Dermis blood vessel endothelial cell (primary cell): ENCODE data around the gene ADGRL1. TPM values are rescaled to one million over a fixed set of nuclear protein-coding genes. Genes with fewer than 3 reads are reported as not detected.
"Not testable (repeated sequence)": the region's sequence is repeated elsewhere in the genome, so short reads cannot be mapped to it uniquely, and the experiment has no call there.

Experiments used
- DNase-seq: peaks from one replicate; pipeline ENCODE4 v3.0.0; 2010
- total RNA-seq: library from RNA; depleted of rRNA; stranded (reverse); fragments of >200 nt; gene quantifications from 2 replicates; pipeline ENCODE4 v1.2.3, GENCODE V29; 2014

The ADGRL1 gene
- total RNA-seq, 1 donor from 2014 or later: 5.1 TPM

DNA sequence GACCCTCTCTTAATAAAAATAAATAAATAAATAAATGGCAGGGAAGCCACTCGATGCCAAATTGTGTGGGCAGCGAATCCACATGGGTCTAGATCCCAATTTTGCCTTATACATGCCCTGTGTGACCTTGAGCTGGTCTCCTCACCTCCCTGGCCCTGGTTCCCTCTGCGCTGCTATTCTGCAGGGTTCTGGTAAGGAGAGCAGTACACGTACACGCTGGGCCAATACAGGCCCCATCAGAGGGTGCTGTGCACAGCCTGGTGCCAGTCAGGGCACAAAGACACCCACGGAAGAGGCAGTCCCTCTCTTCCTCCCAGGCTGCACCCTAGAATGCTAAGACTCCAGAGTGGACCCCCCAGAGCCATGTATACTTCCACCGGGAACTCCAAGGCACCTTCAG is 17.9 kb downstream of the ADGRL1 start:
- not testable (repeated sequence) for DNase-seq

GRCh38 chr19:14187561-14187960 is 18.4 kb downstream of the ADGRL1 start:
- no peak for DNase-seq

DNA sequence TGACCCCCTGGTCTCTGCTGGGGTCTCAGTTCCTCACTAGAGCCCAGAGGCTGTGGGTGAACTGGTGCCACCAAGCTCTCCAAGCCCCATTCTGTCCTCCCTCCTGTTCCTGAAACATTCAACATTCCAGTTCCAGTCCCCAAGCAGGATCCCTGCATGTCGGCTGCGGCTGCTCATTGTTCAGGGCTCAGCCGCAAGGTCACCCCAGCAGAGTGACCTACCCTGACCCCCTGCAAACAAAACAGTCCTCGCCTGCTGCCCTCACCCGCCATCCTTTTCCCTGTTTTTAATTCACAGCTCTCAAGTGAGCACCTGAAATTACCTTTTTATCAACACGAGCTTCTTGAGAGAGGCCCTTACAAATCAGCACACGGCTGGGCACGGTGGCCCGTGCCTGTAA is 19.3 kb downstream of the ADGRL1 start:
- DNase-seq: not testable (repeated sequence)

DNA sequence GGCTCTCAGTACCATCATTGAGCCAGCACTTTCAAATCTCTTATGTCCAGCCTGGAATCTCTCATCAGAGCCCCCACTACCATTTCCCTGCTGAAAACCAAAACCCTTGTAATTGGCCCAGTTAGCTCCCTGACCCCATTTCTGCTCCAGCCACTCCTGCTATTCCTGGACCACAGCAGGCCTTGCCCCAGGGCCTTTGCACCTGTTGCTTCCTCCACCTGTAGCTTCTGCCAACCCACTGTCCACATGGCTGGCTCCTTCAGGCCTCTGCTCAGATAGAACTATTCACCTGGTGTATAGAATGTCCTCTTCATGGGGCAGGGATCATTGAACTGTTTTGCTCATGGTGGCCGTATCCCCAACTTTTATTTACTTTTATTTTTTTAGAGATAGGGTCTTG is 20.3 kb downstream of the ADGRL1 start:
- DNase-seq: not testable (repeated sequence)

GRCh38 chr19:14185158-14185557 is 20.8 kb downstream of the ADGRL1 start:
- no peak for DNase-seq

DNA sequence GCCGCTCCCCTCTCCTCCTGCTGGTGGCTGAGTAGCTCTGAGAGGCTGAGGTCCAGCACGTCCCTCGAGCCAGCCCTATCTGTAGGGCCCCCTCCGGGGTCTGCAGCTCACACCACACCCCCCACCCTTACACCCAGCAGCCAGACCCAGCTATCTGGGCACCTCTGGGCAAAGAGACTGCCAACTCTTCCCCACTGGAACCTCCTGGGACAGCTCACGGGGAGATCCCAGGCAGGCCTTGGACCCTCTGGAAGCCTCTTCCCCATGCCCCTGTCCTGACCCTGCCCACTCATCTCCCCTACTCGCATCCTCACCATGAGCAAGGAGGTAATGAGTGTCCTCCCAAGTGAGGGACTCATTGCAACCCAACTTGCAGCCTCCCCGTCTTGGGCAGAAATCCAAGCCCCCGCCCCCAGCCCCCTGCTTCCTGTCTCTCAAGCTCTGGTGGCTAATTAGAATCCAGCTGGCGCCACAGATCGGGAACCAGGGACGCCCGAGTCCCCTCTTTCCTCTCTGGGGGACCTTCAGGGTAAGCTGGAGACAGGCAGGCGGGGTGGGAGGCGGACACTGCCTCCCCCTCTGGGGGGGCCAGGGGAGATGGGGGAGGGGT is 22.1 kb downstream of the ADGRL1 start:
- no peak for DNase-seq

DNA sequence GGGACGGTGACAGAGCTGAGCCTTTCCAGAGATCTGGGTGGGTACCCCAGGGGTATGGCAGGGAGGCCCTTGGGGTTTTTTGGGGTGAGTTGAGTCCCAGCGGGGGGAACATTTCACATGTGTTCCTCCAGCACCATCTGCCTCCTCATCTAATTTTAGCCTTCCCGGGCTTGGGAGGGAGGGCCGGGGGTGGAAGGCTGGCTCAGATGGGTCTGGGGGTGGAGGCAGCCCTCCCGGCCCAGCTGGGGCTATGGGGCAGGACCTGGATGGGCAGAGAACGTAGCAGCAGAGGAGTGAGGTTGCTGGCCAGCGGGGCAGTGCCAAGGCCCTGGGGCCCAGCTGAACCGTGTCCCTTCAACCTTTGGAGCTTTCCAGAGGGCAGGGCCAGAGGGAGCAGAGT is 23.5 kb downstream of the ADGRL1 start:
- DNase-seq: no peak

GRCh38 chr19:14181906-14182305 is 24.1 kb downstream of the ADGRL1 start:
- DNase-seq: no peak

DNA sequence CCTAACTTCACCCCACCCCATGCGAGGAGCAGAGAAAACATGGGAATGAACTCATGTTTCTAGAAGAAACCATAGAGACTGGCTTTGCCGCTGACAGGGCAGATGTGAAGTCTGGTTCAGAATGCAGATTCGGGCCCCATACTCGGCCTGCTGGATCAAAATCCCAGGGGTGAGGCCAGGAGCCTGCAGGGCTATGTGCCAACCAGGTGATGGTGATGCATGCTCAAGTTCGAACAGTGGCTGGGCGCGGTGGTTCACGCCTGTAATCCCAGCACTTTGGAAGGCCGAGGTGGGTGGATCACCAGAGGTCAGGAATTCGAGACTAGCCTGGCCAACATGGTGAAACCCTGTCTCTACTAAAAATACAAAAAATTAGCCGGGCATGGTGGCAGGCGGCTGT is 24.8 kb downstream of the ADGRL1 start:
- not testable (repeated sequence) for DNase-seq

DNA sequence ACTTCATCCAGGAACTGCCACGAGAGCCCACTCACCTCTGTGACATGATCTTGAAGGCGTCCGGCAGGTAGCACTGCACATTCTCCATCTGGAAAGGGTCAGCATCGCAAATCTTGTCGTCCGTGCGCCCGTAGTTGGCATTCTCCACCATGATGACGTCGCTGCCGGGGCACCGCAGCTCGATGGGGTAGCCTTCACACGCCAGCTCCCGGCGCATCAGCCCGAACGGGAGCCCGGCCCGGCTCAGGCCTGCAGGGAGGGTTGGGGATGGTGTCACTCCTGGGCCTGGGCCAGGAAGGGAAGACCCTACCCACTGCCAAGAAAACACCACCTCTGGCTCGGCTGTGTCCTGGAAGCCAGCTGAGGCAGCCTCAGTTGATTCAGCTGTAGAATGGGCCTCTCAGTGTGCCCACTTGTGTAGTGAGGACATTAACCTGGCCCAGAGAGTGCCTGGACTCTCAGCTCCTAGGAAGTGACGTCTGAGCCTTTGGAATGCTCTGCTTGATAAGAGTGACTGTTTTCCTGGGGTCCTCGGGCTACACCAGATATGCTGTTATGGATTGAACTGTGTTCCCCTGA is 28.4 kb downstream of the ADGRL1 start:
- DNase-seq: no peak

GRCh38 chr19:14175351-14175792 is 30.6 kb downstream of the ADGRL1 start:
- no peak for DNase-seq

- DNase-seq: no peak
Measured at GRCh38 chr19:14174883-14175282, 31.1 kb downstream of the ADGRL1 start.

DNA sequence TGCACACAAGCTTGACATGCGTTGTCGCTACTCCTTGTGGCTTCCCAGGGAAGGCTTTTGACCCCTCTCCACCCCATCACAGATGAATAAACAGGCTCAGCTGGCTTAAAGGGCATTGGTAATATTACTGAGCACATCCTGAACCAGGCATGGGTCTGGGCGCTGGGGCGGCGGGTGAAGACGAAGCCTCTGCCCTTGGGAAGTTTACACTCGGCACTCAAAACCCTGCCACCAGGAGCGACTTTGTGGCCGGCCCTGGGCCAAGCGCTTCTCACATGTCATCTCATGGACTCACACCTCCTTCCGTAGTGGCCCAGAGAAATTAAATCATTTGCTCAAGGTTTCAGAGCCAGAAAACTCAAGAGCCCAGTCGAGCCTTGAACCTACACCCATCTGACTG is 37.0 kb downstream of the ADGRL1 start:
- no peak for DNase-seq

DNA sequence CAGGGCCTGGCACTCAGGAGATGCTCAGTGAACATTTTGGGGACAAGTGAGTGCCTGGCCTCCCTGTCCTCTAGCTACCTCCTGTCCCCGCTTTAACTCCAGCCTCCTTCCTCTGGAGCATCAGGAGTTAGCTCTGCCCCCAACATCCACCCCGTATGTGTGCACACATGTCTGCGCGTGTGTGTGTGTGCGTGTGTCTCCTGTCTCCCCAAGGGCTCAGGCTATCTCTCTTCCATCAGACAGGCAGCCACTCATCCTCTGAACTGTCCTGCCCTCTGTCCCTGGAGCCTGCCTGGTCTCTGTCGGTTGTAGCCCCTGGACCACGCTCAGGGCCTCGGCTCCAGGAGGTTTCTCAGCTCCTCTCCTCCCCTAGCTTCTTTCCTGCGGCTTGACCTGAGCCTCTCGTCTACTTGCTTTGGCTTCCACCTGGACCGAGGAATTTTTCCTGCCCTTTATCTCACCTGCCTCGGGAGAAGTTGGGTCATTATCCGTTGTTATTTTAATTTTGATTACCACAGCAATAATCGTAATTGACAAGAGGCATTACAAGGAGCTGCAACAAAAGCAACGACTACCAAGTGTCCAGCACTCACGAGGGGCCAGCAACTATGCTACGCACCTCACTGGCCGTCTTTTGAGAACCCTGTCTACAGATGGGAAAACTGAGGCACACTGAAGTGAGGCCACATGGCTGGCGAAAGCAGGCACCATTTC is 37.6 kb downstream of the ADGRL1 start:
- no peak for DNase-seq

GRCh38 chr19:14167576-14168138 is 38.3 kb downstream of the ADGRL1 start:
- peak; percentile 16 for DNase-seq

DNA sequence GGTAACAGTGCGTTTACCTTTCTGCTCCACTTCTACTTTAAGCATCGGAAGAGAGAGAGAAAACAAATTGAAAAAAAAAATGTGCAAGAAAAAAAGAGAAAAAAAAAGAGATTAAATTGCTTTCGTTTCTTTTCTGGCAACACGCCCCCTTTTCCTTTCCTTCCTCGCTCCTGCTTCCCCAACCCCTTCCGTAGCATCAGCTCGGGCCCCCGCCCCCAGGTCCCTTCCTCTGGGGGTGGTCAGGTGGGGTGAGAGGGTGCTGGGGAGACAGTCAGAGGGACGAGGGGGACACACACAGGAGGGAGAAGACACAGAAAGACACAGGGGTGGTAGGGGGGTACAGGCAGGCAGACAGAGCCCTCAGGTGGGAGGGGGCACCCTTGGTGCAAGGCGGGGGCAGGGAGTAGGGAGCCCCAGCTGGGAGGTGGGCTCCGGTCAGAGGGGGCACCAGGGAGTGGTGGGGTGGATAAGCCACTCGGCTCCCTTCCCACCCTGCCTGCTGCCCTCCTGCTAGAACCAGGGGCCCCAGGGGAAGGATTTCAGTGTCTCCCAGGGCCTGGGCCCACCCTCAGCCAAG is 38.9 kb downstream of the ADGRL1 start:
- DNase-seq: no peak

DNA sequence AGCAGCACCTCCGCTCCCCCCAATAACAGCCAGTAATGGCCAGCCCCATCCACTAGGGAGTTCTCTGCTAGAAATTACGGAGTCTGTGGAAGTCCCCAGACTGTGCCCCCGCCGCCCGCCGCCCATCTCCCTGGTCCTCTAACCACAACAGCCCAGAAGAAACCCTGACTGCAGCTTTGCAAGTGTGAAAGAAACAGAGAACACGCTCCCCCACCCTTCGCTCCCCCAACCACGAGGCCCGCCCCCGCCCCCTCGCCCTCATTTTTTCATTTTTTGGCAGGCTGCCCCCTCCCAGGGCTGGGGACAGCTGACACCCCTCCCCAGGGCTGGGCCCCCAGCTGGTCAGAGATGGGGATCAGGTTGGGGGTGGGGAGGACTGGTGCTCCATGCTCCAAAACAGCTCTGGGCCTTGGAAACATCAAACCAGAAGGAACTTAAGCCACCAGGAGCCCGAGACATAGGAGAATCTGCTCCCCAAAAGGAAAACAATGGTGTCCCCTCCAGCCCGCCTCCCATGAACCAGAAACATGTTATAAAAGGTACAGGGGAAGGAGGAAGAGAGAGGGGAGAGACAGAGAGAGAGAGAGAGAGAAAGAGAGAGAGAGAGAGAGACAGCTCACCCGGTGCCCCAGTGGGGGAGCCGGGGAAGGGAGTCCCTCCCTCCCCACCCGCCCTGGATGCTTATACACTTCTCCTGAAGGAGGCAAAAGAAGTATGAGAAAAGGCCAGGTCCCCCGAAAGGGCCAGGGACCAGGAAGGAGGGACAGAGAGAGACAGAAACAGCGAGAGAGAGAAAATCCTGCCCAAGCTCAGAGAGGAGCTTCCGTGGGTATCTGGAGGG is 39.8 kb downstream of the ADGRL1 start:
- DNase-seq: no peak

DNA sequence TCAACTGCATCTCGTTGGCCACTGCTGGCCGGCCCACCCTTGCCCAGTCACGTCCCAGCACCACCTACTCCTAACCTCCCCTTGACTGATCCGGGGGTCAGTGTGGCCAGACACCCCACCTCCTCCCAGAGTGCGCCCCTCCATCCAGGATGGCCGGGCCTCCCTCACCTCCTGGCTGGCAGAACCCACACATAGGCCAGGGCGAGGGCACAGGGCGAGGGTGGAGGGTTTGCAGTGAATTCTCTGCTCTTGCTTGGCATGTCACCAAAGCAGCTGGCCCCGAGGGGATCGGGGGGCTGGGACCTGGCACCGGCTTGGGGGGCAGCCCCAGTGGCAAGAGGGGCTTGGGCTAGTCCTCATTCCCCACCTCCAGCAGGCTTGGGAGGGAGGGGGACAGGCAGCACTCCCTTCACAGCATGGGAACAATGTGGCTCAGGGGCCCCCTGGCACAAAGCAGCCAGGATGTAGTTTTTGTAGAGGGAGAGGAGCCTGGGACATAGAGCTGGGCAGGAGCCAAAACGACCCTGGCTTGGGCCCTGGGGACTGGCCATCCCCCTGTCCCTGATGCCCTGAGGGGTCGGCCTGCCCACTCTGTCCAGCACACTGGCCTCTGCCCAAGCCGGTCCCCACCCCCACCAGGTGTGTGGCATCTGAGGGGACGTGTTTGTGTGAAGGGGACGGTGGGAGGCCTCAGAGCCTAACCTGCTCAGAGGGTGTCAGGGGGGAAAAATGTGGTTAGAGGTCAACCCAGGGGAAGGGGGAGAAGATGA is 41.1 kb downstream of the ADGRL1 start:
- no peak for DNase-seq

DNA sequence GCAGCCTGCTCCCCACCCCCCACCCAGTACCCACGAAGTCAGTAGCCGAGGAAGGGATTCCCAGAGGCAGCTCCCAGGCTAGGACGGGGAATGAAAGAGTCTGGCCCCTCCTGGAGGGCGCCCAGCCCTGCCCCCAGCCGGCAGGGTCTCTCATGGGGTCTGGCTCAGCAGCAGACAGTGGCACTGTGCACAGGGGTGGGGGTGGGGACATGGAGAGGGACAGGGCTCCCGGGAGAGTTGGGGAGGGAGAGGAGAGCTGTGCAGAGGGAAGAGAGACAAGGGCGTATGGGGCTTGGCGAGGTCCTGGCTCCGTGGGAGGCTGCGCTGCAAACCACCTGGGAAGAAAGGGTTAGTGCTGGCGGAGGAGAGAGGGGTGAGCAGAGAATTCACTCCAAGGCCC is 41.9 kb downstream of the ADGRL1 start:
- no peak for DNase-seq

DNA sequence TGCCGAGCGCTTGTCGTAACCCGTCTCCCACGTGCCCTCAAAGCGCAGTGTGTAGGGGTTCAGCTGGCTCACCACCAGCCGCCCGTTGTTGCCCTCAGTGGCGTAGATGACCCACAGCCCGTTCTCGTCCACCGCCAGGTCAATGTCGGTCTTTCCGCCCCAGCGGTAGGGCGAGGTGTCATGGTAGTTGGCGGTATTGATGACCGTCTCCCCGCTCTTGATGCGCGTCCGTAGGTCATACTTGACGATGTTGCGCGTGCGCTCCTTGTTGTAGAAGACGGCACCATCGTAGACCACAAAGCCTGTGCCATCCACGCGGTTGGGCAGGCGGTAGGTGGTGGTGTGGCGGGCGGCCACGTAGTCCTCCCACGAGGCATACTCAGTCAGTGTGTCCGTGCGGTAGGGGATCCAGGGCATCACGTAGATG is 43.1 kb downstream of the ADGRL1 start:
- no peak for DNase-seq

DNA sequence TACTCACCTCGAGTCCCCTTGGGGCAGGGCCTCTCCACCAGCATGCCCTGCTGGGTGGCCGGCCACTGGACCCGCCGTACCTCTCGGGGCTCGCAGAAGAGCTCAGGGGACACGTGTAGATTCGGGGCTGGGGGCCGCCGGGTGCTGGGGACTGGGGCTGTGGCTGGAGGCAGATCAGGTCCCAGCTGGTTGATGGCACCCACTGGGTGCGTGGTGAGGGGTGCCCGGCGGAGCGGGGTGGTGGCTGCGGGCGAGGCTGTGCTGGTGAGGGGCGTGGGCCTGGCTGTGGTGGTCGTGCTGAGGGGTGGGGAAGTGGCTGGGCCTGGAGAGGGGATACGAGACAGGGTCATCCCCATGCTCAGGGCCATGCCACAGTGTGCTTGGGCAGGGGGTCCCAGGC is 44.7 kb downstream of the ADGRL1 start:
- DNase-seq: no peak
